CD4-positive, alpha-beta T cell treated with Interleukin-4 for 1 hour (primary cell): ENCODE data around the gene PIGZ.

Experiments
- DNase-seq, 2 donors: peaks; one replicate each; pipeline ENCODE4 v3.0.0-alpha.2; 2020 to 2022

PIGZ gene

GRCh38 chr3:196976941-196977340 lies 8.3 kb upstream of the PIGZ start:
- no peak for DNase-seq

- DNase-seq = no peak
These were observed 6.7 kb upstream of the PIGZ start for GRCh38 chr3:196975349-196975748.

GRCh38 chr3:196974661-196975060 lies 6.0 kb upstream of the PIGZ start:
- no peak for DNase-seq

GRCh38 chr3:196971094-196971698 lies 2.6 kb upstream of the PIGZ start:
- no peak for DNase-seq

- no peak for DNase-seq
These were observed 2.0 kb upstream of the PIGZ start for GRCh38 chr3:196970547-196971093.

- DNase-seq = peak; percentile 63 to 68
These were observed 1.3 kb upstream of the PIGZ start for GRCh38 chr3:196969660-196970546.

GRCh38 chr3:196969134-196969659 lies 564 bp upstream of the PIGZ start:
- peak; percentile 28 to 37 for DNase-seq

GRCh38 chr3:196967412-196968232 lies 1.0 kb downstream of the PIGZ start:
- no peak for DNase-seq

- DNase-seq = no peak
These were observed 1.9 kb downstream of the PIGZ start for GRCh38 chr3:196966526-196967401.

GRCh38 chr3:196965804-196966173 lies 2.8 kb downstream of the PIGZ start:
- DNase-seq = no peak

GRCh38 chr3:196965112-196965803 lies 3.4 kb downstream of the PIGZ start:
- no peak for DNase-seq

- DNase-seq = no peak
These were observed 5.0 kb downstream of the PIGZ start for GRCh38 chr3:196963631-196963953.

GRCh38 chr3:196962930-196963630 lies 5.6 kb downstream of the PIGZ start:
- DNase-seq = no peak

GRCh38 chr3:196962108-196962929 lies 6.3 kb downstream of the PIGZ start:
- DNase-seq = no peak

- no peak for DNase-seq
These were observed 13.8 kb downstream of the PIGZ start for GRCh38 chr3:196954832-196955231.

- DNase-seq = no peak
These were observed 17.3 kb downstream of the PIGZ start for GRCh38 chr3:196951371-196951770.

GRCh38 chr3:196949750-196950149 lies 18.9 kb downstream of the PIGZ start:
- no peak for DNase-seq

- no peak for DNase-seq
These were observed 19.4 kb downstream of the PIGZ start for GRCh38 chr3:196949285-196949619.

GRCh38 chr3:196948442-196949284 lies 20.0 kb downstream of the PIGZ start:
- DNase-seq = no peak
